ENCODE measurements around the gene CCDC92. TPM values are rescaled to one million over a fixed set of nuclear protein-coding genes. Genes with fewer than 3 reads are reported as not detected.

Gene CCDC92
- total RNA-seq, 2 experiments from 2014 or later: 11.5 to 12.7 TPM

DNA sequence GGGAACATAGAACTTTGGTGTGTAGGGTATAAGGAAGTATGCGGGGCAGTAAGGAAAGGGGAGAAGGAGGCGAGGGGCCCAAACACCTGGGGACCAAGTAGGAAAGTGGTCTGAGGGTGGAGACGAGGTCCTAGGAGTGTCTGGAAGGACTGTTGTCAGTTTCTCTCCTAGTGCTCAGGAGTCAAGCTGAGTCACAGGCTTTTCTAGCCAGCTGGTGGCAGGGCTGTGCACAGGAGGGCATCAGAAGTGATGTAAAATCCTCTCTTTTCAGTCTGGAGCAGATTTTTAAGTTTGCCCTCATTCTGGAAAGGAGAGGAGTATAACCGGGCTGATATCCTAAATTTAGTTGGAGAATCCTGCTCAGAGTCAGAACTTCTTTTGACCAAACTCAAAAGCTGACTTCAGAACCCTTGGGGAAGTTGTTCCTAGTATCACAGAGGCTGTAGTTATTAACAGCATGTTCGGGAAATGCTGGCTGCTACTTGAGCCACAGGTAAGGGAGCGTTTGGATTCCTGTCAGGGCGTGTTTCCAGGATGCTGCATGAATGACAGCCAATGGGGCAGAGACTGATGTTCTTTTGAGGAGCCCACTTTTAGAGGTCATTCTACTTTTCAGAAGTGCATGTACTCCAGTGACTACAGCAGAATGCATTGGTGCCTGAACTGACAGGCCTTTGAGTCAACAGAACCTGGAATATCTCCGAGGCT, 19.6 kb upstream of the CCDC92 start:
- POLR2A ChIA-PET: no interaction called here
- CTCF ChIA-PET: interaction anchor here (0.6 kb wide), 1 partner anchor 30 kb away, joined by 3 read pairs; no protein-coding TSS in a partner anchor
- Mint-ChIP-seq H3K27me3 (no peaks in the 10 kb centered on the region), H3K4me3 (no peak overlapping the region), H3K36me3 (ENCODE audit: low read depth) (peaks cover 79% of the 10 kb centered on the region), H3K27ac (no peak overlapping the region), H3K4me1 (ENCODE audit: low read depth) (peaks cover 39% of the 10 kb centered on the region), H3K9me3 (no peaks in the 10 kb centered on the region)
- Histone ChIP-seq H3K9me3 (ENCODE audit: control insufficient read depth in 1 of 2, insufficient read depth in 1 of 2, low read length in 2 of 2) (no peaks in the 10 kb centered on the region), H3K4me1 (ENCODE audit: insufficient read depth, low read length) (peaks cover 7% of the 10 kb centered on the region), H3K27me3 (ENCODE audit: control insufficient read depth in 1 of 2, insufficient read depth in 2 of 2, low read length in 2 of 2) (no peaks in the 10 kb centered on the region), H3K4me3 (ENCODE audit: low read length) (no peak overlapping the region), H3K36me3 (ENCODE audit: insufficient read depth, low read length) (peaks cover 54% of the 10 kb centered on the region), H3K27ac (ENCODE audit: low read depth in 1 of 2, low read length in 2 of 2) (no peak overlapping the region)
- DNase-seq (no peak), ATAC-seq (ENCODE audit: poor library complexity) (no peak)
- intact Hi-C loops (cut with DNase I, micrococcal nuclease): no loop called here
- TF ChIP-seq, protein P1, sequence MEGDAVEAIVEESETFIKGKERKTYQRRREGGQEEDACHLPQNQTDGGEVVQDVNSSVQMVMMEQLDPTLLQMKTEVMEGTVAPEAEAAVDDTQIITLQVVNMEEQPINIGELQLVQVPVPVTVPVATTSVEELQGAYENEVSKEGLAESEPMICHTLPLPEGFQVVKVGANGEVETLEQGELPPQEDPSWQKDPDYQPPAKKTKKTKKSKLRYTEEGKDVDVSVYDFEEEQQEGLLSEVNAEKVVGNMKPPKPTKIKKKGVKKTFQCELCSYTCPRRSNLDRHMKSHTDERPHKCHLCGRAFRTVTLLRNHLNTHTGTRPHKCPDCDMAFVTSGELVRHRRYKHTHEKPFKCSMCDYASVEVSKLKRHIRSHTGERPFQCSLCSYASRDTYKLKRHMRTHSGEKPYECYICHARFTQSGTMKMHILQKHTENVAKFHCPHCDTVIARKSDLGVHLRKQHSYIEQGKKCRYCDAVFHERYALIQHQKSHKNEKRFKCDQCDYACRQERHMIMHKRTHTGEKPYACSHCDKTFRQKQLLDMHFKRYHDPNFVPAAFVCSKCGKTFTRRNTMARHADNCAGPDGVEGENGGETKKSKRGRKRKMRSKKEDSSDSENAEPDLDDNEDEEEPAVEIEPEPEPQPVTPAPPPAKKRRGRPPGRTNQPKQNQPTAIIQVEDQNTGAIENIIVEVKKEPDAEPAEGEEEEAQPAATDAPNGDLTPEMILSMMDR (IDR thresholded peaks at IDR 0.05): no peak

DNA sequence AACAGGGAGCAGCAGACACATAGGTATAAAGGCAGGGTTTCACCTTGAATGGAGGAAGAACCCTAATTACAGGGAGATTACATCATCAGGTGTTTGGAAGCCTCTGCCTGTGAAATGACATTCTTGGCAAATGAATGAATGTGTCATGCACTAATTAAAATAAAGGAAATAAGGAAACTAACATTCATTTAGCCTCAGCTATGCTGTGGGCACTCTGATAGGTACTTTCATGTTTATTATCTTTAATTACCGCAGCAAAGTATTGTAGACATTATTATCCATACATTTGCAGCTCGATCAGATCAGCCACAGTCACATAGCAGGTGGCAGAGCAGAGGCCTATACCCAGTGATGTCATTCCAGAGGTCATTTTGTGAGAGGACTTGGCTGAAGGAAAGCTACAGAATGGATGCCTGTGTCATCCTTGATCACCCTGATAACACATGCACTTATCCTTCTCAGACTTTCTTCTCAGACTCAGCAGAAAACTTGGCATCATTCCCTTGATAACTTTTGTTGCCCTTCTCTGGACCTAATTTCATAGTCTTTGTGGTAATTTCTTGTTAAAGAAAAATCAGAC, 18.8 kb upstream of the CCDC92 start:
- no peak for ATAC-seq (ENCODE audit: poor library complexity)
- Histone ChIP-seq H3K4me3 (ENCODE audit: low read length) (no peak overlapping the region), H3K27me3 (ENCODE audit: control insufficient read depth in 1 of 2, insufficient read depth in 2 of 2, low read length in 2 of 2) (no peaks in the 10 kb centered on the region), H3K27ac (ENCODE audit: low read depth in 1 of 2, low read length in 2 of 2) (no peak overlapping the region), H3K9me3 (ENCODE audit: control insufficient read depth in 1 of 2, insufficient read depth in 1 of 2, low read length in 2 of 2) (no peaks in the 10 kb centered on the region), H3K36me3 (ENCODE audit: insufficient read depth, low read length) (peaks cover 54% of the 10 kb centered on the region), H3K4me1 (ENCODE audit: insufficient read depth, low read length) (peaks cover 6% of the 10 kb centered on the region)
- Mint-ChIP-seq H3K27ac (no peak overlapping the region), H3K36me3 (ENCODE audit: low read depth) (peaks cover 85% of the 10 kb centered on the region), H3K9me3 (no peaks in the 10 kb centered on the region), H3K4me3 (no peak overlapping the region), H3K27me3 (no peaks in the 10 kb centered on the region), H3K4me1 (ENCODE audit: low read depth) (peaks cover 31% of the 10 kb centered on the region)
- intact Hi-C loops (cut with DNase I, micrococcal nuclease): no loop called here
- DNase-seq: no peak
- CTCF ChIA-PET: interaction anchor here (0.6 kb wide), 1 partner anchor 30 kb away, joined by 3 read pairs; no protein-coding TSS in a partner anchor
- POLR2A ChIA-PET: no interaction called here
- TF ChIP-seq, protein P1 (IDR thresholded peaks at IDR 0.05): no peak

DNA sequence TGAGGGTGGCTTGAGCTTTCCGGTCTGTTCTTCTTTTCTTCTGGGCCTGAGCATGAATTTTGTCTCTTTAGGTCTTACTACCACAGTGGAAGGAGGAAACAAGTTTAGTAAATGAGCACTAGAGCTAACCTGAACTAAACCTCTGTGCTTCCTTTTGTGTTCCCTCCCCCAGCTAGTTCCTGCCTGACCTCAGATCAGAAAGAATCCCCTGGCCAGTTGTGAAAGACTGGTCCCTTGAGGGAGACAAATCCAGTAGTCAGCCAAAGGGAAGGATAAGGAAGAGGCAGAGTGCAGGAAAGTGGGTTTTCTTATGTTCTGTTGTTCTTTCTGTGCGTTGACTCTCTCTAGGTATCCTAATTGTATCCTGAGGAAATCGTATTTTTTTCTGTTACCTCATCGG, 17.9 kb upstream of the CCDC92 start:
- no peak for ATAC-seq (ENCODE audit: poor library complexity)
- no peaks in the 10 kb centered on the region for H3K27me3 ChIP-seq (ENCODE audit: control insufficient read depth in 1 of 2, insufficient read depth in 2 of 2, low read length in 2 of 2)
- H3K36me3 Mint-ChIP-seq (ENCODE audit: low read depth): peaks cover 79% of the 10 kb centered on the region
- no peaks in the 10 kb centered on the region for H3K9me3 ChIP-seq (ENCODE audit: control insufficient read depth in 1 of 2, insufficient read depth in 1 of 2, low read length in 2 of 2)
- DNase-seq: no peak
- peaks cover 4% of the 10 kb centered on the region for H3K4me1 ChIP-seq (ENCODE audit: insufficient read depth, low read length)
- intact Hi-C loops (cut with DNase I, micrococcal nuclease): no loop called here
- CTCF ChIA-PET: no interaction called here
- peaks cover 22% of the 10 kb centered on the region for H3K4me1 Mint-ChIP-seq (ENCODE audit: low read depth)
- H3K27me3 Mint-ChIP-seq: no peaks in the 10 kb centered on the region
- H3K36me3 ChIP-seq (ENCODE audit: insufficient read depth, low read length): peaks cover 49% of the 10 kb centered on the region
- no peaks in the 10 kb centered on the region for H3K9me3 Mint-ChIP-seq
- H3K4me3 Mint-ChIP-seq: no peak overlapping the region
- POLR2A ChIA-PET: no interaction called here
- no peak overlapping the region for H3K27ac ChIP-seq (ENCODE audit: low read depth in 1 of 2, low read length in 2 of 2)
- TF ChIP-seq, protein P1 (IDR thresholded peaks at IDR 0.05): no peak
- no peak overlapping the region for H3K4me3 ChIP-seq (ENCODE audit: low read length)
- H3K27ac Mint-ChIP-seq: no peak overlapping the region
